ENCODE results near the gene TCF25.
A peak's percentile ranks its signal among the peaks of the same experiment; 100 is the strongest.
"Not testable (repeated sequence)": the region's sequence is repeated elsewhere in the genome, so short reads cannot be mapped to it uniquely, and the experiment has no call there.

TCF25 gene

DNA sequence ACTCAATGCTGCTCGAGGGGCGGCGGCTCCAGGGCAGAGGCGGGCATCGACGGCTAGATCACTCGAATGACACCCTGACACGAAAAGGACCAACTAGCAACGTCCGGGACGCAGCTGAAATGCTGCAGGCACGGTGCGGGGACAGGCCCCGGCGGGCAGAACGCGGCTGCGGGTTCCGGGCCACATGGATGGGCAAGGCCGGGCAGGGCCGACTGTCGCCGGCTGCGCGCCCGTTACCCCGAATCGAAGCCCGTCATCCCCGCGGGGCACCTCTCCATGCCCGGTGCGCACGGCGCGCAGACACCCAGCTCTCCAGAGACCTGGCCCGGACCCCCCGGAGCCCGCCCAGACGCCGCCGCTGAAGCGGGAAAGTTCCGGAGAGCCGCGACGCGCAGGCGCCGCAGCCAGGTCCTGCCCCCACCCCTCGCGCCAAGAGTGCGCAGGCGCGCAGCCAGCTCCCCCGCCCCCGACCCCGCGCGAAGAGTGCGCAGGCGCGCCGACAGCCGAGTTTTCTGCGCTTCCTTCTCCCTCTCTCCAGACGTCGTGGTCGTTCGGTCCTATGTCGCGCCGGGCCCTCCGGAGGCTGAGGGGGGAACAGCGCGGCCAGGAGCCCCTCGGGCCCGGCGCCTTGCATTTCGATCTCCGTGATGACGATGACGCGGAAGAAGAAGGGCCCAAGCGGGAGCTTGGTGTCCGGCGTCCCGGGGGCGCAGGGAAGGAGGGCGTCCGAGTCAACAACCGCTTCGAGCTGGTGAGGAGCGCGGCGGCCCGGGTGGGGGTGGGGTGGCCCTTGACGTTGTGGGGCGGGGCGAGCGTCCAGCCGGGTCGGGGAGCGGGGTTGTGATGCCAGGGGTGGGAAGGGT, at the start of gene TCF25:
Gene TCF25 (plus strand): TSS at position 484 of the 863 bp plus-strand sequence. CDS start 76 bp downstream, at position 560.
- DNase-seq (ENCODE audit: low read depth) = peak; percentile 26

- DNase-seq (ENCODE audit: low read depth) = not testable (repeated sequence)
Observed at GRCh38 chr16:89823824-89824148, 49.6 kb upstream of the TCF25 start.

DNA sequence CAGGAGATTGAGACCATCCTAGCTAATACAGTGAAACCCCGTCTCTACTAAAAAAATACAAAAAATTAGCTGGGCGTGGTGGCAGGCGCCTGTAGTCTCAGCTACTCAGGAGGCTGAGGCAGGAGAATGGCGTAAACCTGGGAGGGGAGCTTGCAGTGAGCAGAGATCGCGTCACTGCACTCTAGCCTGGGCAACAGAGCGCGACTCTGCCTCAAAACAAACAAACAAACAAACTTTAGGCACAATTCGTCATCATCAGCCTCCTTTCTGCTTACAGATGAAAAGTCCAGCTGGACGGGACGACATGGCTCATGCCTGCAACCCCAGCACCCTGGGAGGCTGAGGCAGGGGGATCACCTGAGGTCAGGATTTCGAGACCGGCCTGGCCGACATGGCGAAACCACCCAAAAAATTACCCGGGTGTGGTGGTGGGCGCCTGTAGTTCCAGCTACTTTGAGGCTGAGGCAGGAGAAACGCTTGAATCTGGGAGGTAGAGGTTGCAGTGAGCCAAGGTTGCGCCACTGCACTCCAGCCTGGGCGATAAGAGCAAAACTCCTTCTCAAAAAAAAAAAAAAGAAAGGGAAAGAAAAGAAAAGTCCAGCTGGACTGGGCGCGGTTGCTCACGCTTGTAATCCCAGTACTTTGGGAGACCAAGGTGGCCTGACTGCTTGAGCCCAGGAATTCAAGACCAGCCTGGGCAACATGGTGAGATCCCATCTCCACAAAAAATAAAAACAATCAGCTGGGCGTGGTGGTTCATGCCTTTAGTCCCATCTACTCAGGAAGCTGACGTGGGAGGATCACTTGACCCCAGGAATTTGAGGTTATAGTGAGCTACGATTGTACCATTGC, 46.6 kb upstream of the TCF25 start:
- no peak for DNase-seq (ENCODE audit: low read depth)

- DNase-seq (ENCODE audit: low read depth) = no peak
Observed at GRCh38 chr16:89827383-89828198, 45.8 kb upstream of the TCF25 start.

DNA sequence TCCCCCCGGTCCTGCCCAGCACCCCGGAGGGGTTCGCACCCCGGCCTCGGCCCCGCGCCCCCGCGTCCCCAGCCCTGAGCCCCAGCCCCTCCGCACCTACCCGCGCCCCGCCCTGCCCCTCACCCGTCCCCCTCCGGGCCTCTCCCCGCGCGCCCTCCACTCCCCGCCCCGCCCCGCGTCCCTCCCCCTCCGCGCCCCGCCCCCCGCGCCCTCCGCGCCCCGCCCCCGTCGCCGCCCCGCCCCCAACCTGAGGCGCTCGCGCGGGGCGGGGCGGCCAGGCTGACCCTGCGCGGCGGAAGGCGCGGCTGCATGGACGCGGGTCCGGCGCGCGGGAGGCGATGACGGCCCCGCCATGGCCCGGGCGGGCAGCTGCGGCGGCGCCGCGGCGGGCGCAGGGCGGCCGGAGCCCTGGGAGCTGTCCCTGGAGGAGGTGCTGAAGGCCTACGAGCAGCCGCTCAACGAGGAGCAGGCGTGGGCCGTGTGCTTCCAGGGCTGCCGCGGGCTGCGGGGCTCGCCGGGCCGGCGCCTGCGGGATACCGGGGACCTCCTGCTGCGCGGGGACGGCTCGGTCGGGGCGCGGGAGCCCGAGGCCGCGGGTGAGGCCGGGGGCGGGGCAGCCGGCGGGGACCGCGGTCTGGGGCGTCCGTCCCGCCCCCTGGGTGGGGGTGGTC, 45.1 kb upstream of the TCF25 start, which contains the start of gene SPIRE2:
Gene SPIRE2 (plus strand): TSS at position 277 of the 671 bp plus-strand sequence. CDS start 76 bp downstream, at position 353.
- no peak for DNase-seq (ENCODE audit: low read depth)

DNA sequence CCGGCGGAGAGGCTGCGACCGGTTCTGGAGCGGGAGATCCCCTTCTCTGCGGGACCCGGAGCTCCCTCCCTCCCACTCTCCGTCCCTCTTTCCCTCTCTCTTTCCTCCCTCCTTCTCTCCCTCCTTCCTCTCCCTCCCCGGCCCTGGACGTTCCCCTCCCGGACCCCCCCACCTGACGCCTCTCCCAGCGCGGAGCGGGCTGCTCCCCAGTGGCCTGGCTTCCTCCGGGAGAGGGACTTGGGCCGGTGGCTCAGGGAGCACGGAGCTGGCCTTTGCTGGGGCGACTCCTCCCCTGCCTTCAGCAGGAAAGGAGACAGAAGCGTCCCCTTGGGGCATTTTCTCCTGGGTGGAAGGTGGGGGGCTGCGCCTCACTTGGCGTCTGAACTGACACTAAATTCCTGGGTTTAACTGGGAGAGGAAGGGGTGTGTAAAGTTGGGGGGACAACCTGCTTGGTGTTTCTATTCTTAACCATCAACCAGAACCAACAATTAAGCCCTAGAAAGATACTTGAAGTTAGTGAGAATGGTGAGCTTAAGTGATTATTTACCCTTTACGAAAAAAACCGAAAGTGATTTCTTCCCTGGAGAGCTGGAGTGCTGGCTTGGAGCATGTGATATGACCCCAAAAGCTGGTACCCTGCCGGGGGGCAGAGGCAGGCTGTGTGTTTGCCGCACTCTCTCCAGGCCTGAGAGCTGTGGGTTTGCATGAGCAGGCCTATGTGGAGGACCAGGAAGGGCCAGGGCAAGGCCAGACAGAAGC, 44.3 kb upstream of the TCF25 start:
- no peak for DNase-seq (ENCODE audit: low read depth)

DNA sequence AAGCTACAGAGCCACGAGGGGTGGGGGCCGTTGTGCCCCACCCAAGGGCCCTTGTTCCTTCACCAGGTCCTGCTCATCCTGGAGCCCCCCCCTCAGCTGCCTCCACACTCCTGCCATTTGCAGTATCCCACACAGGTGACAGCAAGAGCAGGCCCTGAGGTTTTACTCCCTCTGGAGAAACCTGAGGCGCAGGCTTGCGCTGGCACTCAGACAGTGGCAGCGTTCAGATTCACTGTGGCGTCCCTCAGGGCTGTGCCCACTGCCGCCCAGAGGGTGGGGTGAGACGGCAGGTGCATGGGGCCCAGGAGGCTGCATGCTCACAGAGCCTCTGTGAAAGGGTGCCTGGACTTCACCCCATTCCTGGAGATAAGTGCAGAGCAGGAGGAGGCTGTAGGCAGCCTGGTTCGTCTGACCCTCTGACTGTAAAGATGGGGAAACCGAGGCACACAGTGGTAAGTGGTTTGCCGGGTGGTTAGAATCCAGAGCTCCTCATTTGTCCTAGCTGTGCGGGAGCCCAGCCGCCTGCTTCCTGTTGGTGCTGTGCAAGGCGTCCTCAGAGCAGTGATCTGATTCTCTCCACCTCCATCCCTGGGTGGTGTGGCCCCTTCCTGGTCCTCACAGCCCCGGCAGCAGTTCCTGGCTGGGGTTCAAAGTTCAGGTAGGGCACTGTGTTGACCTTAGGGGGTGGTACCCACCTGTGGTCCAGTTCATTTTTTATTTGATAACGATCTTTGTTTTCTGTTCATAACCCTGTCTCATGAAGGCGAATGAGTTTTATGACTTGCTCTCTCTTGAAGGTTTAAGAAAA, 43.6 kb upstream of the TCF25 start:
- DNase-seq (ENCODE audit: low read depth) = no peak

GRCh38 chr16:89831810-89832328, 41.5 kb upstream of the TCF25 start:
- DNase-seq (ENCODE audit: low read depth) = no peak

DNA sequence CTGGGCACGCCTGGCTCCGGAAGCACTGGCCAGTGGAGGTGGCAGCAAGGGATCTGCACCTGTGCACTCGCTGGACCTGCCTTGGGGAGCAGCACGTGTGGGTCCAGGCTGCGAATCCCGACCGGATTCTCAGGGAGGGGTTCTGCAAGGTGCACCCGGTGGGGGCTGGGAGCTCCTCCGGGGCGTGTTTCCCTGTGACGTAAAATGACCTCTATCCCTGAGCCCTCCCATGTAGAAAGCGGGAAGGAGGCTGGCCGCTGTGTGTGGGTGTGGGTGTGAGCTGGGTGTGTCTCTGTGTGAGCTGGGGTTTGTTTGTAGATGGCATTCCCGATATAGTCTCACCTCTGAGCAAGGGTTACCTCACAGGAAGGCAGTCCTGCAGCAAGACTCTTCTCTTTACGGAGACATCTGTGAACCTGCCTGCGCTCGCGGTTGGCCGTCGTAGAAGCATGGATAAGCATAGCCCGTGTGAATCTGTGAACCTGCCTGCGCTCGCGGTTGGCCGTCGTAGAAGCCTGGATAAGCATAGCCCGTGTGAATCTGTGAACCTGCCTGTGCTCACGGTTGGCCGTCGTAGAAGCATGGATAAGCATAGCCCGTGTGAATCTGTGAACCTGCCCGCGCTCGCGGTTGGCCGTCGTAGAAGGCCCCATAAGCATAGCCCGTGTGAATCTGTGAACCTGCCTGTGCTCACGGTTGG, 39.6 kb upstream of the TCF25 start:
- DNase-seq (ENCODE audit: low read depth) = not testable (repeated sequence)

- DNase-seq (ENCODE audit: low read depth) = not testable (repeated sequence)
Observed at GRCh38 chr16:89834813-89835363, 38.5 kb upstream of the TCF25 start.

- not testable (repeated sequence) for DNase-seq (ENCODE audit: low read depth)
Observed at GRCh38 chr16:89836484-89836883, 36.9 kb upstream of the TCF25 start.

GRCh38 chr16:89837014-89837546, 36.3 kb upstream of the TCF25 start:
- DNase-seq (ENCODE audit: low read depth) = no peak

DNA sequence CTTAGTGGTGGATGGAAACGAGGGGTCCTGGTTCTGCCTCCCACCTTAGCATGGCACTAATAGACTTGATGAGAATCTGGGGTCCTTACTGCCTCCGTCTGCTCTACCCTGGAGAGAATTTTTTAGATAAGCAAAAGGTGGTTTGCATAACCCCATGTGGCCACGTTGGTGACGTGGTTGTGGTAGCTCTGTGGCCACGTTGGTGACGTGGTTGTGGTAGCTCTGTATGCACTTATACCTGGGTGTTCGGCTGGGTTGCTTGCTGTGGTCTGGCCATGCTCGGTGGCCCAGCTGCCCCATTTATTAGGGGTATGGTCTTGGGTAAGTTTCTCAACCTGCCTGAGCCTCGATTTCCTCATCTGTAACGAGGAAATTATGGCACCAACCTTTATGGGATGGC, 32.1 kb upstream of the TCF25 start:
- no peak for DNase-seq (ENCODE audit: low read depth)

DNA sequence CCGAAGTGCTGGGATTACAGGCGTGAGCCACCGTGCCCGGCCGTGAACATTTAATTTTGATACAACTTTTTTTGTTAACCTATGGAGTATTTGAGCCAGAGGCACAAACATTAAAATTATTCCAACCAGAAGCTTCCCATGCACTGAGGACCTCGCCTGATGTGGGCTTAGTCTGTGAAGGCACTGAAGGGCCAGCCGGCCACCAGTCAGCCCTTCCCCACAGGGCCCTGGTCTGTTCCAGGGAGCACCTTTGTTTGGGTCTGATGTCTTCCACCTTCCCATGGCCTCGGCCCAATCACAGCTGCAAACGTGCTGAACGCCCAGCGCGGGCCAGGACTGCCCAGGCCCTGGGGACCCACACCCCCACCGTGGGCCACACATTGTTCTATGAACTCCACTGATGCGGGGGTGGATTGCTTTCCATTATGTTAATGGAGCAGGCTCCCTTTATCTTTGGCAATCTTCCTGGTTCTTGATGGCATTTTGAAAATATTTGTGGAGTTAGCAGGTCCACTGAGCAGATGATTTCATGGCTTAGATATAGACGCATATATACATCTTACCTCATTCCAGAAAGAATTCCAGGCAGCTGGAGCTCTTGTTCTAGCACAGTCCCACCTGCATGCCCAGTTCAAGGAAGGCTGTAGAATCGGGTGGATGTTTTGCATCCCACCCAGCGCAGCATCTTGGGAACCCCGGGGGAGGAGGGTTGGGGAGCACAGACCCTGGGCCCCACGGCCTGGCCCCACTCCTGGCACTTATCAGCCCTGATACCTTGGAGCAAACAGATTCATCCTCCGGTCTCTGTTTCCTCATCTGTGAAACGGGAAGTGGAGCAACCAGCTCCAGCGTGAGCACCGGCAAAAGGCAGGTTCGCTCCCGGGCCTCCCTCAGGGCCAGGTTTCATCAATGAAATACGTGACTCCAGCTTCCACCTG, 30.7 kb upstream of the TCF25 start:
- DNase-seq (ENCODE audit: low read depth) = no peak

DNA sequence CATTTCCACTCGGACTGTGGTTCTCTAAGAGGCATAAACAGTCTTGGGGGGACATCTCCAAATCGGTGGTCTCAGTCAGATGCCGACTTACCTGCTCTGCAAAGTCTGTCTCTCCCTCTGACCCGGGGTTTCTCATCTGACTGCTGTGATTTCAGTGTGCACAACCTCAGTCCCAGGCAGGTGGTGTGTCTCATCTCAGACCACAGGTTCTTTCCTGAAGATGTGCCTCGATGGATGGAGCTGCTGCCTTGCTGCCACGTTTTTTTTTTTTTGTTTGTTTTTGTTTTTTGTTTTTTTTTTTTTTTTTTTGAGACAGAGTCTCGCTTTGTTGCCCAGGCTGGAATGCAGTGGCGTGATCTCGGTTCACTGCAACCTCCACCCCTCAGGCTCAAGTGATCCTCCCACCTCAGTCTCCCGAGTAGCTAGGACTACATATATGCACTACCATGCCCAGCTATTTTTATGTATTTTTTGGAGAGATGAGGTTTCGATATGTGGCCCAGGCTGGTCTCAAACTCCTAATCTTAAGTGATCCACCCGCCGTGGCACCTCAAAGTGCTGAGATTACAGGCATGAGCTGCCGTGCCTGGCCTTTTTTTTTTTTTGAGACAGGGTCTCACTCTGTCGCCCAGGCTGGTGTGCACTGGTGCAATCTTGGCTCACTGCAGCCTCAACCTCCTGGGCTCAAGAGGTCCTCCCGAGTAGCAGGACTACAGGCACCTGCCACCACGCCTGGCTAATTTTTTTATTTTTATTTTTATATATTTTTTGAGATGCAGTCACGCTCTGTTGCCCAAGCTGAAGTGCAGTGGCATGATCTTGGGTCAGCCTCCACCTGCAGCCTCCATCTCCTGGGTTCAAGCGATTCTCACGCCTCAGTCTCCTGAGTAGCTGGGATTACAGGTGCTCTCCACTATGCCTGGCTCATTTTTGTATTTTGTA, 29.7 kb upstream of the TCF25 start:
- DNase-seq (ENCODE audit: low read depth) = no peak

DNA sequence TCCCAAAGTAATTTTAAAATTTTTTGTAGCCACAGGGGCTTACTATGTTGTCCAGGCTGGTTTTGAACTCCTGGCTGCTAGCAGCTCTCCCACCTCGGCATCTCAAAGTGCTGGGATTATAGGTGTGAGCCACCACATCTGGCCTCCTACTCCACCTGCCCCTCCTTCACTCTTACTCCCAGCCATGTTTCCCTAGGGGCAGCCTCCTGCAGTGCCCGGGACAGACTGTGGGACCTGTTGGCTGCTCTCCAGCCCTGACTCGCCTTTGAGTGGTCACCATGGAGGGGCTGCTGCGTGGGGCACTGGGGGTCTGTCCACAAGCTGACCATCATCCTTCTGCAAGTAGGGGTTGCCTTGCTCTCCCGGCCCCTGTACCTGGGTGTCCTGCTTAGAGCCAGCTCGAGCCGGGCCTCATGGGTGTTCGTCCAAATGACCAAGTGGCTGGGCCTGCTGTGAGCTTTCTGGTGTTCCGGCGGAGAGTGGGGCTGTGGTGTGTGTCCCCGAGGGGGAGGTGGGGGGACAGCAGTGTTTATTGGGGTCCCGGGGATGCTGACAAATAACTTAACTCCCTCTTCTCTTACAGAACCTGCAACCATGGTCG, 28.6 kb upstream of the TCF25 start:
- DNase-seq (ENCODE audit: low read depth) = no peak

Measured in HS-5 (cell line).